ENCODE data around the gene TSKU. TPM values are rescaled to one million over a fixed set of nuclear protein-coding genes. Genes with fewer than 3 reads are reported as not detected.

Gene TSKU
- total RNA-seq, 1 donor from 2014 or later = 57.9 TPM

- no peak overlapping the region for H3K4me2 ChIP-seq (ENCODE audit: low read length)
- H3K79me2 ChIP-seq (ENCODE audit: insufficient read depth, low read length) = no peaks in the 10 kb centered on the region
- no peaks in the 10 kb centered on the region for H3K36me3 Mint-ChIP-seq (ENCODE audit: low read depth, unreplicated experiment)
- H3K9me3 ChIP-seq (ENCODE audit: insufficient read depth, low read depth, low read length) = no peaks in the 10 kb centered on the region
- no peak overlapping the region for H3K4me3 ChIP-seq (ENCODE audit: insufficient read depth, low read depth, low read length)
- no peaks in the 10 kb centered on the region for H3K4me1 ChIP-seq (ENCODE audit: insufficient read depth, low read length)
- peaks cover 18% of the 10 kb centered on the region for H3K27me3 ChIP-seq (ENCODE audit: insufficient read depth, low read length)
- DNase-seq (ENCODE audit: low read depth) = no peak
- TF ChIP-seq CTCF (IDR thresholded peaks at IDR 0.05; ENCODE audit: insufficient read depth, low read depth, low read length) (no peak), EZH2 (IDR thresholded peaks at IDR 0.05; ENCODE audit: insufficient read depth, low read length) (no peak)
- peaks cover 17% of the 10 kb centered on the region for H3K27me3 Mint-ChIP-seq (ENCODE audit: low read depth, unreplicated experiment)
- H3K36me3 ChIP-seq (ENCODE audit: insufficient read depth, low read length) = no peaks in the 10 kb centered on the region
- H2AFZ ChIP-seq (ENCODE audit: low read depth, low read length) = no peak overlapping the region
- no peak overlapping the region for H3K4me3 Mint-ChIP-seq (ENCODE audit: unreplicated experiment)
- peaks cover 3% of the 10 kb centered on the region for H3K4me1 Mint-ChIP-seq (ENCODE audit: low read depth, unreplicated experiment)
- no peaks in the 10 kb centered on the region for H3K9me3 Mint-ChIP-seq (ENCODE audit: unreplicated experiment)
- no peak overlapping the region for H3K27ac Mint-ChIP-seq (ENCODE audit: unreplicated experiment)
- H3K27ac ChIP-seq (ENCODE audit: low read depth, low read length) = no peak overlapping the region
- no peak for FAIRE-seq
- no peak overlapping the region for H3K9ac ChIP-seq (ENCODE audit: low read length)
- H4K20me1 ChIP-seq (ENCODE audit: insufficient read depth, low read length) = no peaks in the 10 kb centered on the region
Measured at GRCh38 chr11:76836613-76837291, 53.6 kb downstream of the TSKU start.

GRCh38 chr11:76837696-76838677 is 54.8 kb downstream of the TSKU start:
- H4K20me1 ChIP-seq (ENCODE audit: insufficient read depth, low read length) = no peaks in the 10 kb centered on the region
- no peak overlapping the region for H3K9ac ChIP-seq (ENCODE audit: low read length)
- Mint-ChIP-seq H3K4me3 (ENCODE audit: unreplicated experiment) (no peak overlapping the region), H3K27me3 (ENCODE audit: low read depth, unreplicated experiment) (peaks cover 23% of the 10 kb centered on the region), H3K36me3 (ENCODE audit: low read depth, unreplicated experiment) (no peaks in the 10 kb centered on the region), H3K27ac (ENCODE audit: unreplicated experiment) (no peak overlapping the region), H3K9me3 (ENCODE audit: unreplicated experiment) (no peaks in the 10 kb centered on the region), H3K4me1 (ENCODE audit: low read depth, unreplicated experiment) (peaks cover 3% of the 10 kb centered on the region)
- H2AFZ ChIP-seq (ENCODE audit: low read depth, low read length) = no peak overlapping the region
- H3K9me3 ChIP-seq (ENCODE audit: insufficient read depth, low read depth, low read length) = no peaks in the 10 kb centered on the region
- H3K4me3 ChIP-seq (ENCODE audit: insufficient read depth, low read depth, low read length) = no peak overlapping the region
- no peaks in the 10 kb centered on the region for H3K36me3 ChIP-seq (ENCODE audit: insufficient read depth, low read length)
- FAIRE-seq (no peak), DNase-seq (ENCODE audit: low read depth) (no peak)
- TF ChIP-seq CTCF (IDR thresholded peaks at IDR 0.05; ENCODE audit: insufficient read depth, low read depth, low read length) = no peak
- no peak for TF ChIP-seq EZH2 (IDR thresholded peaks at IDR 0.05; ENCODE audit: insufficient read depth, low read length)
- no peaks in the 10 kb centered on the region for H3K79me2 ChIP-seq (ENCODE audit: insufficient read depth, low read length)
- H3K27me3 ChIP-seq (ENCODE audit: insufficient read depth, low read length) = peaks cover 22% of the 10 kb centered on the region
- no peaks in the 10 kb centered on the region for H3K4me1 ChIP-seq (ENCODE audit: insufficient read depth, low read length)
- no peak overlapping the region for H3K4me2 ChIP-seq (ENCODE audit: low read length)
- no peak overlapping the region for H3K27ac ChIP-seq (ENCODE audit: low read depth, low read length)
